ENCODE results near the gene CEP164.

DNA sequence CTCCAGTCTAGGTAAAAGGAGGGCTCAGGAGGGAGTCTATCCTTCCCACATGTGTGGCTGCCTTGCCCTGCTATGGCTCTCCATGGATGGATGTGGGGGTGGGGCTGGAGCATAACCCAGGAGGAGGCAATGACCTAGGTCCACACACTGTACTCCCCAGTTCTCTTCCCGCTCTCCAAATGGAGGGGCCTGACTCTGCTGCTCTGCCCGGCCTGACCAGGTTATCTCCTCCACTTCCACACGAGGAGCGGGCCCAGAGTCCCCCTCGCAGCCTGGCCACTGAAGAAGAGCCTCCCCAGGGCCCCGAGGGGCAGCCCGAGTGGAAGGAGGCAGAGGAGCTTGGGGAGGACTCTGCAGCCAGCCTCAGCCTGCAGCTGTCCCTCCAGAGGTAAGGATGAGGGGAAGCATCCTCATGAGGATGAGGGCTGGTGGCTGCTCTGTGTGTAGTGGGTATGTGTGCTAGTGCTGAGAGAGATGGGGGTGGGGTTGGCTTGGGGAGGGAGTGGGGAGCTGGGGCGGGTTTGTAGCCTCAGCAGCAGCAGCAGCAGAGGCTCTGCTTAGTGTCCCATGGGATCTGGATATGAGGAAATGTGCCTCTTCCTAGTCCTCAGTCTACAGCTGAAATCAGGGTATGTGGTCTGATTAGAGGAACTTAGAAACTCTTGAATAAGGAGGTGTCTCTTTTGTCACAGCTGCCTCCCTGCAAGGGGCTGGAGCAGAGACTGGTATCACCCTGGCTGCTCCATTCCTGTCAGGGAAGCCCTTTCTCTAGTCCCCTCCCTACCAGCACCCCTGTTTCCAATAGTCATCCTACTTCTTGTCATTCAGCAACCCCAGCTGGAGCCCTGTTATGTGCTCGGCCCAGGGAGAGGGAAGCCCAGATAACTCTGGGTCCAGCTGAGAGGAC is 54.1 kb downstream of the CEP164 start:
- TF ChIP-seq CTCF (IDR thresholded peaks at IDR 0.05; ENCODE audit: low read depth, low read length, poor library complexity, severe bottlenecking) (no peak), EZH2phosphoT487 (IDR thresholded peaks at IDR 0.05; ENCODE audit: borderline replicate concordance, low read length) (no peak)
